A549 (cell line): ENCODE results near the gene KLKB1. TPM values are rescaled to one million over a fixed set of nuclear protein-coding genes. Genes with fewer than 3 reads are reported as not detected.

Experiments used
- ATAC-seq, 2 experiments: fragments of 200-7000 bp in 1 of 2; fragments of >200 bp in 1 of 2; cut with Nextera tagmentation in 1 of 2; cut with Tn5 transposase in 1 of 2; 3 replicates each; pipeline versions ENCODE4 v1.8.0 to v1.9.1; 2018 to 2020; ENCODE audit warnings: mild to moderate bottlenecking in 1 of 2, moderate library complexity in 1 of 2
- CTCF ChIA-PET: fragments of 300-600 bp; sonication (Branson Sonifier 250); formaldehyde crosslinking; extraction: SDS; loops from one replicate; lab custom pipeline; 2021; ENCODE audit warnings: antibody characterized with exemption, inconsistent platforms; lab: Yijun Ruan, JAX
- POLR2A ChIA-PET: fragments of 350-600 bp; formaldehyde crosslinking; extraction: SDS; loops from one replicate; lab custom pipeline; 2021; ENCODE audit warnings: antibody characterized with exemption, inconsistent platforms; lab: Yijun Ruan, JAX
- DNase-seq, 2 experiments: peaks; one replicate each; pipeline versions ENCODE4 v3.0.0 to v3.0.0-alpha.2; 2011 to 2016; ENCODE audit warnings: low read depth in 1 of 2, low spot score in 1 of 2
- FAIRE-seq: peaks from 2 replicates; lab custom pipeline; 2011; peaks lifted over from hg19 to GRCh38; lab: Jason Lieb, UNC
- H3K27ac ChIP-seq, 2 experiments: fragments of >200 bp; sonication (Bioruptor Twin); formaldehyde crosslinking; 3 replicates each; pipeline ENCODE4 v1.5.1; 2016 to 2017
- H3K4me1 ChIP-seq: fragments of >200 bp; sonication (Bioruptor Twin); formaldehyde crosslinking; 3 replicates; pipeline ENCODE4 v1.6.1; 2016
- H3K4me2 ChIP-seq: fragments of >200 bp; sonication (Bioruptor Twin); formaldehyde crosslinking; 3 replicates; pipeline ENCODE4 v1.6.1; 2016
- H3K4me3 ChIP-seq: fragments of >200 bp; sonication (Bioruptor Twin); formaldehyde crosslinking; 3 replicates; pipeline ENCODE4 v1.5.1; 2016
- H3K9me3 ChIP-seq: fragments of >200 bp; sonication (Bioruptor Twin); formaldehyde crosslinking; 3 replicates; pipeline ENCODE4 v1.6.1; 2016
- ATOH8 ChIP-seq: fragments of 250-450 bp; sonication (Bioruptor Pico); IDR thresholded peaks from 2 replicates; pipeline ENCODE4 v1.5.0; 2020; ENCODE audit warnings: low read depth, mild to moderate bottlenecking, moderate library complexity
- CHD2 ChIP-seq: fragments of 150-350 bp; IDR thresholded peaks from 2 replicates; pipeline ENCODE4 v1.6.1; 2014; ENCODE audit warnings: low read length; ENCODE audit not compliant: partially characterized antibody
- CHD4 ChIP-seq: fragments of 200-600 bp; sonication (generic); IDR thresholded peaks from 2 replicates; pipeline ENCODE4 v1.6.1; 2016; ENCODE audit warnings: antibody characterized with exemption, mild to moderate bottlenecking, borderline replicate concordance
- E2F6 ChIP-seq: IDR thresholded peaks from 2 replicates; pipeline ENCODE4 v1.6.1; 2012; ENCODE audit warnings: low read depth, borderline replicate concordance
- EHF ChIP-seq: fragments of 250-450 bp; sonication (Bioruptor Pico); IDR thresholded peaks from 2 replicates; pipeline ENCODE4 v1.5.0; 2020; ENCODE audit warnings: mild to moderate bottlenecking
- EHMT2 ChIP-seq: fragments of 200-600 bp; sonication (generic); IDR thresholded peaks from 2 replicates; pipeline ENCODE4 v1.6.1; 2016; ENCODE audit warnings: antibody characterized with exemption, low read depth, mild to moderate bottlenecking, moderate library complexity
- FOSB ChIP-seq: fragments of 250-450 bp; sonication (Bioruptor Pico); IDR thresholded peaks from 2 replicates; pipeline ENCODE4 v1.5.0; 2020; ENCODE audit warnings: mild to moderate bottlenecking, moderate library complexity
- FOXS1 ChIP-seq: fragments of 250-450 bp; sonication (Bioruptor Pico); IDR thresholded peaks from 2 replicates; pipeline ENCODE4 v1.5.0; 2020; ENCODE audit warnings: mild to moderate bottlenecking, moderate library complexity
- HDAC2 ChIP-seq: fragments of 200-600 bp; sonication (generic); IDR thresholded peaks from 2 replicates; pipeline ENCODE4 v1.6.1; 2016
- HMGXB4 ChIP-seq: fragments of 250-450 bp; sonication (Bioruptor Pico); IDR thresholded peaks from 2 replicates; pipeline ENCODE4 v1.5.0; 2021; ENCODE audit warnings: mild to moderate bottlenecking, moderate library complexity, borderline replicate concordance
- HOXB5 ChIP-seq: fragments of 250-450 bp; sonication (Bioruptor Pico); IDR thresholded peaks from 2 replicates; pipeline ENCODE4 v1.5.0; 2020; ENCODE audit warnings: mild to moderate bottlenecking, moderate library complexity
- MAX ChIP-seq: IDR thresholded peaks from 2 replicates; pipeline ENCODE4 v1.6.1; 2012
- MAZ ChIP-seq: fragments of 150-350 bp; IDR thresholded peaks from 2 replicates; pipeline ENCODE4 v1.6.1; 2014; ENCODE audit warnings: antibody characterized with exemption, low read depth, low read length, borderline replicate concordance
- NFE2L2 ChIP-seq: fragments of 150-350 bp; conservative IDR thresholded peaks from 2 replicates; pipeline ENCODE4 v1.6.1; 2014; ENCODE audit warnings: low read length
- NPAS2 ChIP-seq: fragments of 250-450 bp; sonication (Bioruptor Pico); IDR thresholded peaks from 2 replicates; pipeline ENCODE4 v1.8.0; 2022; ENCODE audit warnings: mild to moderate bottlenecking, moderate library complexity, borderline replicate concordance
- PBX3 ChIP-seq: IDR thresholded peaks from 2 replicates; pipeline ENCODE4 v1.6.1; 2012
- PHF8 ChIP-seq: fragments of 200-600 bp; sonication (generic); IDR thresholded peaks from 2 replicates; pipeline ENCODE4 v1.6.1; 2016; ENCODE audit warnings: low read depth, mild to moderate bottlenecking, antibody characterized with exemption, moderate library complexity, borderline replicate concordance
- RARB ChIP-seq: fragments of 250-450 bp; sonication (Bioruptor Pico); IDR thresholded peaks from 2 replicates; pipeline ENCODE4 v1.8.0; 2021; ENCODE audit warnings: mild to moderate bottlenecking, moderate library complexity
- RCOR1 ChIP-seq: fragments of 150-350 bp; IDR thresholded peaks from 2 replicates; pipeline ENCODE4 v1.6.1; 2014; ENCODE audit warnings: antibody characterized with exemption, low read length, low read depth
- SREBF2 ChIP-seq: fragments of 450-650 bp; IDR thresholded peaks from 2 replicates; pipeline ENCODE4 v1.6.1; 2014; ENCODE audit warnings: mild to moderate bottlenecking, moderate library complexity
- TFCP2L1 ChIP-seq: fragments of 250-450 bp; sonication (Bioruptor Pico); IDR thresholded peaks from 2 replicates; pipeline ENCODE4 v1.5.0; 2021; ENCODE audit warnings: mild to moderate bottlenecking
- TP53 ChIP-seq: fragments of 250-450 bp; sonication (Bioruptor Pico); IDR thresholded peaks from 2 replicates; pipeline ENCODE4 v1.5.0; 2021; ENCODE audit warnings: mild to moderate bottlenecking, moderate library complexity
- USF2 ChIP-seq: fragments of 450-650 bp; IDR thresholded peaks from 2 replicates; pipeline ENCODE4 v1.6.1; 2014; ENCODE audit warnings: antibody characterized with exemption
- ZC3H11A ChIP-seq: fragments of 450-650 bp; IDR thresholded peaks from 2 replicates; pipeline ENCODE4 v1.6.1; 2014; ENCODE audit warnings: antibody characterized with exemption, mild to moderate bottlenecking
- WGBS: methylation state at CpG from one replicate; pipeline ENCODE4 v1.1.6; 2017; ENCODE audit errors: missing lambda C conversion rate; 5-methylcytosine and 5-hydroxymethylcytosine counted together
- polyA plus RNA-seq, 4 experiments: library from polyadenylated mRNA; depleted of rRNA in 3 of 4; stranded (reverse); fragments of >200 nt; fragmentation: RNase III in 1 of 4; extraction: RNeasy Plus Mini Kit Qiagen cat#74134 plus additional on column Dnase treatment in 1 of 4; gene quantifications; 2 replicates in 3 of 4; 3 replicates in 1 of 4; pipeline ENCODE4 v1.2.3, GENCODE V29; 2011 to 2017

Gene KLKB1
- polyA plus RNA-seq, 2 of the 4 experiments (the other 2 are of a cell fraction): 0.08 TPM; not detected in 1

- CTCF ChIA-PET: no interaction called here
- no peaks in the 10 kb centered on the region; the same call in 2 of the 3 replicates for H3K9me3 ChIP-seq
- TF ChIP-seq EHF: no peak
- no peak for TF ChIP-seq HOXB5
- TF ChIP-seq ZC3H11A: no peak
- no peak for TF ChIP-seq USF2
- TF ChIP-seq EHMT2: no peak
- TF ChIP-seq TP53 (CRISPR knock-in tag): no peak
- TF ChIP-seq MAX: no peak
- no peak for TF ChIP-seq ATOH8
- TF ChIP-seq SREBF2: no peak
- TF ChIP-seq TFCP2L1 (CRISPR knock-in tag): no peak
- no peak for TF ChIP-seq CHD2
- TF ChIP-seq NFE2L2: no peak
- TF ChIP-seq, all 56 proteins: peak for 0
- DNase-seq (no peak), FAIRE-seq (no peak), ATAC-seq (no peak)
- Histone ChIP-seq H3K27ac (no peak overlapping the region), H3K4me3 (no peak overlapping the region), H3K4me1 (no peaks in the 10 kb centered on the region), H3K4me2 (no peak overlapping the region)
- 8% methylated on average over 2 of the region's 2 CpGs for WGBS
- POLR2A ChIA-PET: no interaction called here
These were observed 622 bp downstream of the KLKB1 start for GRCh38 chr4:186227744-186228513.

GRCh38 chr4:186228514-186228894 is 1.2 kb downstream of the KLKB1 start:
- ATAC-seq: no peak
- TF ChIP-seq E2F6 (no peak), MAZ (no peak), RARB (no peak), TP53 (CRISPR knock-in tag) (no peak)
- TF ChIP-seq, all 56 proteins: peak for 0
- Histone ChIP-seq H3K4me1 (no peaks in the 10 kb centered on the region), H3K27ac (no peak overlapping the region), H3K4me3 (no peak overlapping the region), H3K4me2 (no peak overlapping the region), H3K9me3 (no peaks in the 10 kb centered on the region; the same call in 2 of the 3 replicates)
- no peak for FAIRE-seq
- CTCF ChIA-PET: no interaction called here
- no peak for DNase-seq
- WGBS: 85% methylated on average over 2 of the region's 2 CpGs
- POLR2A ChIA-PET: no interaction called here

GRCh38 chr4:186234367-186234766 is 7.1 kb downstream of the KLKB1 start:
- no peak for DNase-seq
- 12% methylated on average over 2 of the region's 2 CpGs for WGBS
- no peak overlapping the region for H3K27ac ChIP-seq
- no peak overlapping the region for H3K4me3 ChIP-seq
- no peak for ATAC-seq
- ChIA-PET CTCF (no interaction called here), POLR2A (no interaction called here)
- no peaks in the 10 kb centered on the region for H3K9me3 ChIP-seq
- no peak overlapping the region for H3K4me2 ChIP-seq
- FAIRE-seq: no peak
- no peaks in the 10 kb centered on the region for H3K4me1 ChIP-seq
- TF ChIP-seq RCOR1 (no peak), NPAS2 (CRISPR knock-in tag) (no peak), FOXS1 (CRISPR knock-in tag) (no peak), CHD4 (no peak), ZC3H11A (no peak), SREBF2 (no peak), HMGXB4 (no peak), PBX3 (no peak), PHF8 (no peak), FOSB (CRISPR knock-in tag) (no peak), HDAC2 (no peak), USF2 (no peak)
